GM13976 (cell line): ENCODE measurements around the gene SMG7.
A peak's percentile ranks its signal among the peaks of the same experiment; 100 is the strongest.

Experiments
- DNase-seq: peaks from one replicate; pipeline ENCODE4 v3.0.0; 2012; ENCODE audit warnings: low spot score
- CTCF ChIP-seq: IDR thresholded peaks from 2 replicates; pipeline ENCODE4 v1.5.1; 2012; ENCODE audit warnings: borderline replicate concordance, mild to moderate bottlenecking; ENCODE audit not compliant: insufficient read depth; ENCODE audit errors: extremely low read depth, missing control alignments, control extremely low read depth
- in situ Hi-C: fragments of 300-500 bp; cut with MboI; formaldehyde crosslinking; loops from one replicate; pipeline ENCODE4 v1.12.0; 2022; ENCODE audit warnings: low sequenced_read_pairs, mixed read lengths, inconsistent platforms; ENCODE audit not compliant: unreplicated experiment

Gene SMG7

DNA sequence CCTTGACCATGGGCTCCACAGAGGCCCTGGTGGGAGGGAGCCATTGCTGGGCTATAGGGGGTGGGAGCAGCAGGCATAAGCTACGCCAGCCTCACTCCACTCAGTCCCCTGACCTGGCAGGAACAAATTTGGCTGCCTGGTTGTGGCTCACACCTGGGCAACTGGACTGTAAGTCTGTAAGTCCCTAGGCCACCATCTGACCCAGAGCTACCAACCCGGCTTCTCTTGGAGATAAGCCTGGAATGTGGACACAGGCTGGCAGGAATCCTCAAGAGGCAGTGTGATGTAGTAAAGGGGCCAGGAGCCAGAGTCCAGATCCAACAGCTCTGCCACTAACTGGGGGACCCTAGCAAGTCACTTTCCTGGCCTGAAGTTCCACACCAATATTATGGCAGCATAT, 106.6 kb downstream of the SMG7 start:
- in situ Hi-C loops: no loop called here
- DNase-seq: no peak
- no peak for TF ChIP-seq CTCF

DNA sequence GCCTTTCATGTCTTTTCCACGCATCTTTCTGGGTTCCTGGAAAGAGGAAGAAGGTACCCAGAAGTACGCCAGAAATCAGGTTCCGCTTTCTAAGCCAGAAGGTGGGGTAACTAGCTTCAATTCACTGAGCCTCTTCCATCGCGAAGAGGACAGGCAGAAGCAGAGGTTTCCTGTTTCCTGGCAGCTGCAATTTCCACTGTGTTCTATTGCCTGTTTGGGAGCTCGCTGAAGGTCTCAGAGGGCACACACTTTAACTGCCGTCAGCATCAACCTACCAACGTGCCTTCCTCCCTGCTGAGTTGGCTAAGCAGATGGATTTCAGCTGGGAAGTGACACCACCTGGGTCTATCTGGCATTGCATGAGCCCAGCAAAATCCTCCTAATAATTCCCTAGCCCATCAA, 108.0 kb downstream of the SMG7 start:
- in situ Hi-C loops: no loop called here
- DNase-seq: peak; percentile 47
- TF ChIP-seq CTCF: peak; percentile 15

GRCh38 chr1:183582021-183582713, 109.9 kb downstream of the SMG7 start:
- DNase-seq: no peak
- no peak for TF ChIP-seq CTCF
- in situ Hi-C loops: no loop called here

GRCh38 chr1:183583466-183583865, 111.2 kb downstream of the SMG7 start:
- TF ChIP-seq CTCF: no peak
- in situ Hi-C loops: no loop called here
- no peak for DNase-seq

DNA sequence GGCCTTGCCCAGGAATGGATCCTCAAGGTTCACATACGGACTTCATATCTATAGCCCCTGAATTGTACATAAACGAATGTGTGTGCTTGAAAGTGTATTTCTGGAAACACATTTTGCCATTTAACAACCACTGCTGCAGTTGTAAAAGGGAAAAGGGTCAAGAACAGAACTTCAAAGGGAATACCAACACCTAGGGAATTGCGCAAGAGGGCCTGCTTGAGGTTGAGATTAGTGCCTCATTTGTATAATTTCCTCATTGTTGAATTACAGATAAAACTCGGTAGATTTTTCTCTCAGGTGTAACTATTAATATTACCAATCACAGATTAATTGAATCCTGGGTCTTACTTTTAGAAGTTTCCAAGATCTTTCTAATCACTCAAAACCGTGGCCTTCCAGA, 111.8 kb downstream of the SMG7 start:
- TF ChIP-seq CTCF: no peak
- in situ Hi-C loops: no loop called here
- no peak for DNase-seq

DNA sequence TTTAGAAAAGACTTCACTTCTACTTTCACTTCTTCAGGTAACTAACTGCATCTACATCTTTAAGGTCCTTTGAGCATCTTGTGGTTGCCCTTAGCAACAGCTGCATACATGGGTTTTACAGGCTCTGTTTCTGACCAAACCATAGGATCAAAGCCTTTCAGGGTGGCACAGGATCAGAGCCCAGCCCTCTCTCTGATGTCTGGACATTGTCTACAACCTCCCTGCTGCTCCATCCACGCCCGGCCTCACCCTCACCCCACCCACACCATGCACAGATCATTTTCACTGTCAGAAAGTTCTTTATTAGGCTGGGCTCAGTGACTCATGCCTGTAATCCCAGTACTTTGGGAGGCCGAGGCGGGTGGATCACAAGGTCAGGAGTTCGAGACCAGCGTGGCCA, 112.7 kb downstream of the SMG7 start:
- in situ Hi-C loops: no loop called here
- no peak for DNase-seq
- TF ChIP-seq CTCF: no peak

DNA sequence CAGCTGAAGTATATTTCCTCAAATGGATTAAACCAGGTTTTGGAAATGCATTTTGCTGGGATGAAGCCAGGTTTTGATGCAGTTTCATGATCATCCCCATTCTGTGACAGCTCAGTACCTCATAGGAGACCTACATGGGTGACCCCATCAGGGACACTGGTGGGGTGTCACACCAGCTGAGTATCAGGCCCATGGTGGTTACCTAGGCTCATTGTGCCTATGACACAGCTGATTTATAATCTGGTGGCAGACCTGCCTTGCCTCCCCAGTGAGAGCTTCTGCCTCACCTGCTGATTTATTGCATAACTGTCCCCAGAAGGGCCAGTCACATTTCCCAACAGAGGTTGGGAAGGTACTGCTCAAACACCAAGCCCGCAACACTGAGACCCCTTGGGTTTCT, 114.2 kb downstream of the SMG7 start:
- in situ Hi-C loops: no loop called here
- no peak for DNase-seq

More for the DNA sequence above, 114.2 kb downstream of the SMG7 start:
- no peak for TF ChIP-seq CTCF
